ENCODE data around the gene PSMA2.

- peak; percentile 34 for TF ChIP-seq ATF3 (IDR thresholded peaks at IDR 0.05)
- no peak for TF ChIP-seq CTCF (IDR thresholded peaks at IDR 0.05; ENCODE audit: low read depth, low read length, missing input control)
- TF ChIP-seq JUND (IDR thresholded peaks at IDR 0.05) = peak; percentile 84 to 86
- TF ChIP-seq EGR1 (IDR thresholded peaks at IDR 0.05; ENCODE audit: low read depth in 2 of 2) = no peak
- TF ChIP-seq TAF1 (conservative IDR thresholded peaks at IDR 0.05) = no peak
- peak; percentile 58 for TF ChIP-seq SP1 (IDR thresholded peaks at IDR 0.05)
- no peak for TF ChIP-seq MAX (IDR thresholded peaks at IDR 0.05)
Observed at GRCh38 chr7:42972699-42973500, 40.9 kb upstream of the PSMA2 start.
